HUES64 (cell line): ENCODE measurements around the gene CDK6.

Experiments used
- H3K27ac ChIP-seq: 2 replicates; pipeline ENCODE4 v1.7.0; 2013; ENCODE audit warnings: low read depth, low read length, inconsistent platforms
- H3K27me3 ChIP-seq: 2 replicates; pipeline ENCODE4 v1.6.1; 2013; ENCODE audit warnings: mild to moderate bottlenecking, low read length; ENCODE audit not compliant: insufficient read depth
- H3K36me3 ChIP-seq: 2 replicates; pipeline ENCODE4 v1.6.1; 2013; ENCODE audit warnings: mild to moderate bottlenecking, low read length; ENCODE audit not compliant: insufficient read depth
- H3K4me1 ChIP-seq: 2 replicates; pipeline ENCODE4 v1.6.1; 2013; ENCODE audit warnings: mild to moderate bottlenecking, low read length, moderate library complexity; ENCODE audit not compliant: insufficient read depth
- H3K4me3 ChIP-seq: 2 replicates; pipeline ENCODE4 v1.5.1; 2013; ENCODE audit warnings: mild to moderate bottlenecking, low read length, moderate library complexity
- H3K9ac ChIP-seq: 2 replicates; pipeline ENCODE4 v1.6.1; 2013; ENCODE audit warnings: mild to moderate bottlenecking, low read depth, low read length
- H3K9me3 ChIP-seq: 2 replicates; pipeline ENCODE4 v1.6.1; 2013; ENCODE audit warnings: low read depth, low read length; ENCODE audit not compliant: insufficient read depth
- WGBS: fragments of 150-250, 120-280 bp; methylation state at CpG from one replicate; pipeline ENCODE4 v1.1.7; 2013; ENCODE audit warnings: missing lambda C conversion rate; 5-methylcytosine and 5-hydroxymethylcytosine counted together

The CDK6 gene

GRCh38 chr7:92755680-92756079 lies 80.7 kb downstream of the CDK6 start:
- no peaks in the 10 kb centered on the region for H3K27me3 ChIP-seq
- no peak overlapping the region for H3K9ac ChIP-seq
- no peaks in the 10 kb centered on the region for H3K9me3 ChIP-seq
- peaks cover 67% of the 10 kb centered on the region for H3K4me1 ChIP-seq
- H3K36me3 ChIP-seq: no peaks in the 10 kb centered on the region
- no peak overlapping the region for H3K4me3 ChIP-seq
- no peak overlapping the region for H3K27ac ChIP-seq
- WGBS: 82% methylated on average over 3 of the region's 4 CpGs

- no peak overlapping the region for H3K4me3 ChIP-seq
- no peak overlapping the region for H3K9ac ChIP-seq
- WGBS: 78% methylated on average over 9 of the region's 9 CpGs
- no peaks in the 10 kb centered on the region for H3K27me3 ChIP-seq
- H3K27ac ChIP-seq: 0 out of 2 replicates have a peak overlapping the region, but pooled peaks have one; percentile 8
- H3K36me3 ChIP-seq: no peaks in the 10 kb centered on the region
- peaks cover 68% of the 10 kb centered on the region for H3K4me1 ChIP-seq
- no peaks in the 10 kb centered on the region for H3K9me3 ChIP-seq
Measured at GRCh38 chr7:92754919-92755581, 81.3 kb downstream of the CDK6 start.

GRCh38 chr7:92753614-92754013 lies 82.8 kb downstream of the CDK6 start:
- Histone ChIP-seq H3K4me3 (no peak overlapping the region), H3K9me3 (no peaks in the 10 kb centered on the region), H3K4me1 (peaks cover 55% of the 10 kb centered on the region), H3K9ac (no peak overlapping the region), H3K36me3 (no peaks in the 10 kb centered on the region), H3K27me3 (no peaks in the 10 kb centered on the region), H3K27ac (no peak overlapping the region)
- WGBS: 90% methylated on average over 3 of the region's 3 CpGs

GRCh38 chr7:92751902-92752901 lies 84.2 kb downstream of the CDK6 start:
- H3K36me3 ChIP-seq: no peaks in the 10 kb centered on the region
- 94% methylated on average over 1 of the region's 4 CpGs for WGBS
- H3K27me3 ChIP-seq: no peaks in the 10 kb centered on the region
- peaks cover 63% of the 10 kb centered on the region for H3K4me1 ChIP-seq
- H3K9me3 ChIP-seq: no peaks in the 10 kb centered on the region
- H3K4me3 ChIP-seq: no peak overlapping the region
- no peak overlapping the region for H3K9ac ChIP-seq
- H3K27ac ChIP-seq: no peak overlapping the region

GRCh38 chr7:92750946-92751345 lies 85.4 kb downstream of the CDK6 start:
- Histone ChIP-seq H3K27ac (no peak overlapping the region), H3K4me3 (no peak overlapping the region), H3K9ac (no peak overlapping the region), H3K4me1 (peaks cover 55% of the 10 kb centered on the region), H3K9me3 (no peaks in the 10 kb centered on the region), H3K27me3 (no peaks in the 10 kb centered on the region), H3K36me3 (no peaks in the 10 kb centered on the region)
- WGBS: 97% methylated on average over 5 of the region's 6 CpGs

GRCh38 chr7:92750447-92750839 lies 85.9 kb downstream of the CDK6 start:
- Histone ChIP-seq H3K27me3 (no peaks in the 10 kb centered on the region), H3K9ac (no peak overlapping the region), H3K9me3 (no peaks in the 10 kb centered on the region), H3K36me3 (no peaks in the 10 kb centered on the region), H3K4me1 (peaks cover 50% of the 10 kb centered on the region), H3K27ac (no peak overlapping the region; the same call in 1 of the 2 replicates), H3K4me3 (no peak overlapping the region)
- WGBS: 88% methylated on average over 4 of the region's 4 CpGs

- Histone ChIP-seq H3K27ac (no peak overlapping the region; the same call in 1 of the 2 replicates), H3K4me1 (peaks cover 45% of the 10 kb centered on the region), H3K36me3 (no peaks in the 10 kb centered on the region), H3K9ac (no peak overlapping the region), H3K27me3 (no peaks in the 10 kb centered on the region), H3K9me3 (no peaks in the 10 kb centered on the region), H3K4me3 (no peak overlapping the region)
- 100% methylated on average over 2 of the region's 2 CpGs for WGBS
Measured at GRCh38 chr7:92749832-92750446, 86.4 kb downstream of the CDK6 start.

- no peak overlapping the region for H3K4me3 ChIP-seq
- no peaks in the 10 kb centered on the region for H3K36me3 ChIP-seq
- H3K9ac ChIP-seq: no peak overlapping the region
- H3K9me3 ChIP-seq: no peaks in the 10 kb centered on the region
- no peaks in the 10 kb centered on the region for H3K27me3 ChIP-seq
- H3K4me1 ChIP-seq: peaks cover 42% of the 10 kb centered on the region
- H3K27ac ChIP-seq: no peak overlapping the region
Measured at GRCh38 chr7:92749327-92749755, 87.0 kb downstream of the CDK6 start.

- Histone ChIP-seq H3K27ac (no peak overlapping the region), H3K4me1 (peaks cover 42% of the 10 kb centered on the region), H3K27me3 (no peaks in the 10 kb centered on the region), H3K4me3 (no peak overlapping the region), H3K9me3 (no peaks in the 10 kb centered on the region), H3K36me3 (no peaks in the 10 kb centered on the region), H3K9ac (no peak overlapping the region)
Measured at GRCh38 chr7:92748495-92748894, 87.9 kb downstream of the CDK6 start.

GRCh38 chr7:92747041-92747835 lies 89.1 kb downstream of the CDK6 start:
- WGBS: 81% methylated on average over 3 of the region's 3 CpGs
- Histone ChIP-seq H3K9me3 (no peaks in the 10 kb centered on the region), H3K4me3 (no peak overlapping the region), H3K4me1 (peaks cover 35% of the 10 kb centered on the region), H3K36me3 (no peaks in the 10 kb centered on the region), H3K9ac (no peak overlapping the region), H3K27me3 (no peaks in the 10 kb centered on the region), H3K27ac (no peak overlapping the region)
